Measurements from ENCODE around the gene RICTOR. TPM values are rescaled to one million over a fixed set of nuclear protein-coding genes. Genes with fewer than 3 reads are reported as not detected.

RICTOR gene
- total RNA-seq, 4 donors from 2014 or later = 21.7 to 46.7 (median 33.4) TPM

DNA sequence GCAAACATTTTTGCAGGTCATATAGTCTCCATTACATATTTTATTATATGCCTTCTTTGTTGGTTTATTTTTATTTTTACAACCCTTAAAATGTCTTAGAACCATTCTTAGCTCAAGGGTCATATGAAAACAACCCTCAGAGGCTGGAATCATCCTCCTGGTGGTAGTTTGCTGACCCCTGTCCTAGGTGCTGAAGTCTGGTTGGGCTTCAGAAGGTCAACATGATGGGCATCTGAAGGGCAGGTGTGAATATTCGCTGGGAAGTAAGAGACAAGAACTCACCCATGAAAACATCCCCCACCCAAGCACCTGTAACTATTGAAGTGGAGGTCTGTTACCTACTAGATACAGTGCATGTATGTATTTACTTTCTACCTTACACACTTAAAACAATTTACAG is 153.0 kb downstream of the RICTOR start:
- no peak overlapping the region for H3K4me3 ChIP-seq (ENCODE audit: low read depth, poor library complexity, severe bottlenecking)
- WGBS, 2 donors = 78 to 79% methylated on average over 1 of the region's 1 CpG
- TF ChIP-seq POLR2A (IDR thresholded peaks at IDR 0.05) = no peak
- TF ChIP-seq, protein P1, sequence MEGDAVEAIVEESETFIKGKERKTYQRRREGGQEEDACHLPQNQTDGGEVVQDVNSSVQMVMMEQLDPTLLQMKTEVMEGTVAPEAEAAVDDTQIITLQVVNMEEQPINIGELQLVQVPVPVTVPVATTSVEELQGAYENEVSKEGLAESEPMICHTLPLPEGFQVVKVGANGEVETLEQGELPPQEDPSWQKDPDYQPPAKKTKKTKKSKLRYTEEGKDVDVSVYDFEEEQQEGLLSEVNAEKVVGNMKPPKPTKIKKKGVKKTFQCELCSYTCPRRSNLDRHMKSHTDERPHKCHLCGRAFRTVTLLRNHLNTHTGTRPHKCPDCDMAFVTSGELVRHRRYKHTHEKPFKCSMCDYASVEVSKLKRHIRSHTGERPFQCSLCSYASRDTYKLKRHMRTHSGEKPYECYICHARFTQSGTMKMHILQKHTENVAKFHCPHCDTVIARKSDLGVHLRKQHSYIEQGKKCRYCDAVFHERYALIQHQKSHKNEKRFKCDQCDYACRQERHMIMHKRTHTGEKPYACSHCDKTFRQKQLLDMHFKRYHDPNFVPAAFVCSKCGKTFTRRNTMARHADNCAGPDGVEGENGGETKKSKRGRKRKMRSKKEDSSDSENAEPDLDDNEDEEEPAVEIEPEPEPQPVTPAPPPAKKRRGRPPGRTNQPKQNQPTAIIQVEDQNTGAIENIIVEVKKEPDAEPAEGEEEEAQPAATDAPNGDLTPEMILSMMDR (IDR thresholded peaks at IDR 0.05) = no peak
- intact Hi-C loops (cut with DNase I; ENCODE audit: low total_unique reads) = loop anchor here (10.0 kb wide), 1 partner anchor 486 kb away; no protein-coding TSS in a partner anchor
- no peak for DNase-seq (ENCODE audit: low spot score in 2 of 2)

DNA sequence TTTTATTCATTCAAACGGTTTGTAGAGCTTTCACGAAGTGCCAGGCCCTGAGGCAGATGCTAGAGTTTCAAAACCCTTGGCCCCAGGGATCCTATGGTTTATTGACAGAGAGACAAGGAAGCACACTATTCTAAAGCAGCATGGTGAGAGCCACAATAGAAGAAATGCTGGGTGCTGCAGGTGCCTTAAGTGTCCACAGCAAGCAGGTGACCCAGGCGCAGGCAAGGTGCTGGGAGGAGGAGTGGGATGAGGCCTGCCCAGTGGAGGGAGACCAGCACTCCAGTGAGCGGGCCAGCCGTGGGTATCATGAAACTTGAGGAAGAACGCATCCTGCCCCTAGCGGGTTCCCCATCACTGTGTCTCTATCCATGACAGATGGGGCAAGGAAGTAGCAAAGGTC is 157.4 kb downstream of the RICTOR start:
- intact Hi-C loops (cut with DNase I; ENCODE audit: low total_unique reads) = no loop called here
- 71 to 74% methylated on average over 7 of the region's 7 CpGs for WGBS, 2 donors
- TF ChIP-seq, protein P1 (IDR thresholded peaks at IDR 0.05) = no peak
- TF ChIP-seq POLR2A (IDR thresholded peaks at IDR 0.05) = no peak
- no peak overlapping the region for H3K4me3 ChIP-seq (ENCODE audit: low read depth, poor library complexity, severe bottlenecking)
- no peak for DNase-seq (ENCODE audit: low spot score in 2 of 2)

DNA sequence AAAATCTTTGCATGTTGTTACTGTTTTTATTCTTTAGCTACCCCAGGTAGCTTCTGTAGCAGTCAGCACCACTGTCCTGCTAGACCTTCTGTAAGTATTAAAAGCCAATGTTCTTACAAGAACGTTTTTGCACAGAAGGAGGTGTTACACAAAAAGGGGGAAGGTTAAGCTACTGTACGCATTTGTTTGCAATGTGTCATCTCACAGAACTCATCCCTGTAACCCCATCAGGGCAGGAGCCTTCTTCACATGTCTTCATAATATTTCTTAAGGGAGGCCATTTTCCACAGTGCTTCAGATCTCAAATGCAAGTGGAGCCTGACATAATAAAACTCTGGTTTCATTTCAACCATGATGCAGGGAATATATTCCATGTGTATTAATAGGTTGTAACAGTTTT is 160.5 kb downstream of the RICTOR start:
- no peak for DNase-seq (ENCODE audit: low spot score in 2 of 2)
- TF ChIP-seq POLR2A (IDR thresholded peaks at IDR 0.05) = no peak
- TF ChIP-seq, protein P1 (IDR thresholded peaks at IDR 0.05) = no peak
- WGBS, 2 donors = 74% methylated on average over 2 of the region's 2 CpGs
- no peak overlapping the region for H3K4me3 ChIP-seq (ENCODE audit: low read depth, poor library complexity, severe bottlenecking)
- intact Hi-C loops (cut with DNase I; ENCODE audit: low total_unique reads) = no loop called here

DNA sequence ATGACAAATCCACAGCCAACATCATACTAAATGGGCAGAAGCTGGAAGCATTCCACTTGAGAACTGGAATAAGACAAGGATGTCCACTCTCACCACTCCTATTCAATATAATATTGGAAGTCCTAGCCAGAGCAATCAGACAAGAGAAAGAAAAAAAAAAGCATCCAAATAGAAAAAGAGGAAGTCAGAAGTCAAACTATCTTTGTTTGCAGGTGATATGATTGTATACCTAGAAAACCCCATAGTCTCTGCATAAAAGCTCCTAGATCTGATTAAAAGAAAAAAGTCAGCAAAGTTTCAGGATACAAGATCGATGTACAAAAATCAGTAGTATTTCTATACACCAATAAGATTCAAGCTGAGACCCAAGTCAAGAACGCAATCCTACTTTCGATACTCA is 162.3 kb downstream of the RICTOR start:
- intact Hi-C loops (cut with DNase I; ENCODE audit: low total_unique reads) = no loop called here
- WGBS, 2 donors = 96 to 97% methylated on average over 3 of the region's 3 CpGs
- DNase-seq (ENCODE audit: low spot score in 2 of 2) = no peak
- no peak for TF ChIP-seq POLR2A (IDR thresholded peaks at IDR 0.05)
- TF ChIP-seq, protein P1 (IDR thresholded peaks at IDR 0.05) = no peak
- no peak overlapping the region for H3K4me3 ChIP-seq (ENCODE audit: low read depth, poor library complexity, severe bottlenecking)

DNA sequence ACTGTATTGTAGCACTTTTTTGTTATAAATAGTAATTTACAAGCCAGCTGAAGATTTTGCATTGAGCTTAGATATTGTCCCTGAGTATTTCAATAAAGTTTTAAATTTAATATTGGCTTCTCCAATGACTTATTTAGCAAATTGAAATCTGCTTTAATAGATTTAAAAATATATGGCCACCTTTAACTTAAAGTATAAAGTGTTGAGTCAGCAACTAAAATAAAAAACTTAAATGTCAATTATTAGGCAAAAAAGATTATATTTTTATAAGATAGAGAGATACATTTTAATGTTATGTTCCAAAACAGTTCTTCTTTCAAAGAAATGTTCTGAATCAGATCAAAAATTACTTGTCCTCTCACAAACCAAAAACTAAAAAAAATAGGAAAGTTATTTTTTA is 167.7 kb downstream of the RICTOR start:
- DNase-seq (ENCODE audit: low spot score in 2 of 2) = no peak
- H3K4me3 ChIP-seq (ENCODE audit: low read depth, poor library complexity, severe bottlenecking) = no peak overlapping the region
- TF ChIP-seq, protein P1 (IDR thresholded peaks at IDR 0.05) = no peak
- TF ChIP-seq POLR2A (IDR thresholded peaks at IDR 0.05) = no peak
- intact Hi-C loops (cut with DNase I; ENCODE audit: low total_unique reads) = no loop called here

DNA sequence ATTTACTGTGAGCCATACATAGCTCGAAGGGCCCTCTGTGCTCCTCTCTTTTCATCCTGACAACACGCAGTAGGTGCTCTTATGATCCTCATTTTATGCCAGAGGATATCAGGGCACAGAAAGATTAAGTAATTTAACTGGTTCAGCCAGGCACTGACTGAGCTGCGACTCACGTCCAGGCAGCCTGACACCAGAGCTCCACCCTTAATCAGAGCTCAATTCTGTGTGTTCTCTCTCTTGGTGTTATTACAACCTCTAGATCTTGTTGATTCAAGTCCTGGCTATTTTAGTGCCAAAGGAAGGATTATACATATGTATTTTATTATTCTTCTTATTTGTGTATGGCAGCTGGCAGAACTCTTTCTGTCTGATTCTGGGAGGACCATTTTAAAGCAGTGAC is 168.7 kb downstream of the RICTOR start:
- intact Hi-C loops (cut with DNase I; ENCODE audit: low total_unique reads) = no loop called here
- TF ChIP-seq, protein P1 (IDR thresholded peaks at IDR 0.05) = no peak
- no peak for TF ChIP-seq POLR2A (IDR thresholded peaks at IDR 0.05)
- WGBS, 2 donors = 62 to 66% methylated on average over 4 of the region's 4 CpGs

More for the DNA sequence above, 168.7 kb downstream of the RICTOR start:
- H3K4me3 ChIP-seq (ENCODE audit: low read depth, poor library complexity, severe bottlenecking) = no peak overlapping the region
- DNase-seq (ENCODE audit: low spot score in 2 of 2) = no peak

Measured in lower leg skin (tissue), 4 donors.